Testis (tissue), 2 donors: ENCODE results near the gene OXSM.

Source experiments
- CTCF ChIP-seq, 3 experiments: fragments of 450-650 bp in 2 of 3; fragments of 200-600 bp in 1 of 3; sonication (generic) in 1 of 3; IDR thresholded peaks; one replicate each; pipeline ENCODE4 v1.5.1; 2016 to 2019; ENCODE audit warnings: antibody characterized with exemption in 3 of 3, mild to moderate bottlenecking in 2 of 3, moderate library complexity in 1 of 3
- POLR2A ChIP-seq: fragments of 450-650 bp; IDR thresholded peaks from one replicate; pipeline ENCODE4 v1.6.1; 2017; ENCODE audit warnings: antibody characterized with exemption, mild to moderate bottlenecking, moderate library complexity

- TF ChIP-seq POLR2A (no peak), CTCF (IDR thresholded peaks at IDR 0.05) (no peak)
These were observed 4.1 kb upstream of the OXSM start for GRCh38 chr3:25785826-25786225.
